ENCODE results near the gene RASSF6.
A peak's percentile ranks its signal among the peaks of the same experiment; 100 is the strongest.
"Not testable (repeated sequence)": the region's sequence is repeated elsewhere in the genome, so short reads cannot be mapped to it uniquely, and the experiment has no call there.

The RASSF6 gene

DNA sequence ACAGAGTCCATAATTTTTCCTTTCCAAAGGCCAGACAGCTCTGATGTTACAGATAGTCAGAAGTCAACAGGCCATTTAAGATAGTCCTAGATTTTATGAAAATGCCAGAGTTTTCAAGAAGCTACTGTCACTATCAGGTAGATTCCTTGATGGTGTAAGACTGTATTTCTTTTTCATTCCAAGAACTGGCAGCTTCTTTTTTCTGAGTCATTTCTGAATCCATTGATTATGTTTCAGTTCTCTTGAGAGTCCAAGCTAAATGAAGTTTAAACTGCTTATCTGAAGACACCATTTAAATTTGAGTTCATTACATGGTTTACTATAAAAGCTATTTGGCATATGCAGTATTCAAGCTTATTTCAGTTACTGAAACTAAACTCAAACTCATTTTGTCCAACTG, 44.6 kb downstream of the RASSF6 start:
- no peak for DNase-seq (ENCODE audit: low spot score)

- peak; percentile 43 for DNase-seq (ENCODE audit: low spot score)
Observed at GRCh38 chr4:73573794-73574528, 46.3 kb downstream of the RASSF6 start.

DNA sequence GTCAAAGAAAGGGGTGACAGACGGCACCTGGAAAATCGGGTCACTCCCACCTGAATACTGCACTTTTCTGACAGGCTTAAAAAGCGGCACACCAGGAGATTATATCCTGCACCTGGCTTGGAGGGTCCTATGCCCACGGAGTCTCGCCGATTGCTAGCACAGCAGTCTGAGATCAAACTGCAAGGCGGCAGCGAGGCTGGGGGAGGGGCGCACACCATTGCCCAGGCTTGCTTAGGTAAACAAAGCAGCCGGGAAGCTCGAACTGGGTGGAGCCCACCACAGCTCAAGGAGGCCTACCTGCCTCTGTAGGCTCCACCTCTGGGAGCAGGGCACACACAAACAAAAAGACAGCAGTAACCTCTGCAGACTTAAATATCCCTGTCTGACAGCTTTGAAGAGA, 69.4 kb downstream of the RASSF6 start:
- DNase-seq (ENCODE audit: low spot score): not testable (repeated sequence)

- DNase-seq (ENCODE audit: low spot score): no peak
Observed at GRCh38 chr4:73544620-73545019, 75.6 kb downstream of the RASSF6 start.

GRCh38 chr4:73541251-73541650, 79.0 kb downstream of the RASSF6 start:
- DNase-seq (ENCODE audit: low spot score): no peak

DNA sequence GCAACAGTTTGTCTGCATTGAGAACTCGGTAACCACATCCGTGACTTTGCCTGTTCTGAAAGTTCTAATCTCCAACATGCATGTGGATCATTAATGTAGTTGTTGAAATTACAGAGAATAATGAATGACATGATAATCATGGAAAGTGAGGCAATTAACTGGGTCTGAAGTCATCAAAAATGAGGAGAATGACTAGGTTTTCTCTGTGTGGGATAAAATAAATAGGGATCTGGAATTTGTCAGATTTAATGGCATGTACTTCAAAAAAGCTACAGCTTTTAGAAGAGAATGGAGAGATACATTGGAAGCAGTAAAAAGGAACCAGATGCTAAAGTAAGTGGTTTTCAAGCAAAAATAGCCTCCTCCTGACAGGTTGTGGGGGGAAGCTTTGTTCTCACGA, 79.4 kb downstream of the RASSF6 start:
- no peak for DNase-seq (ENCODE audit: low spot score)

DNA sequence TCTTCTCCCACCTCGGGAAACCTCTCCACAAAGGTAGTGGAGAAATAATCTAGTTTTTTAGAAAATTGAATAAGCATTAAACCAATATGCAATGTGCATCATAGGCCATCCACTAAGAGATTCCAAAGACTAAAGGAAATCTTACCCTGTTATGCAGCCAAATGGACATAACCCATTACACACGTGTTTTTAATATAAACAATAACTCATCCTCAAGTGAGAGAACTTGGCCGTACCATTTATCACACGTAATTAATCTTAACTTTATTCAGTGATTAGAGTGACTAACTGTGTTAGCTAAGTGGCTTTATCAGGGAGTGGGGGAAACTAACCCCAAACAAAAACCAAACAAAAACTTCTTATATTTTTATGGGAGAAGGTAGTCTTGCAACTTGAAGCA, 80.8 kb downstream of the RASSF6 start:
- no peak for DNase-seq (ENCODE audit: low spot score)

- no peak for DNase-seq (ENCODE audit: low spot score)
Observed at GRCh38 chr4:73538162-73538561, 82.1 kb downstream of the RASSF6 start.

GRCh38 chr4:73533515-73534422, 86.5 kb downstream of the RASSF6 start:
- DNase-seq (ENCODE audit: low spot score): no peak

DNA sequence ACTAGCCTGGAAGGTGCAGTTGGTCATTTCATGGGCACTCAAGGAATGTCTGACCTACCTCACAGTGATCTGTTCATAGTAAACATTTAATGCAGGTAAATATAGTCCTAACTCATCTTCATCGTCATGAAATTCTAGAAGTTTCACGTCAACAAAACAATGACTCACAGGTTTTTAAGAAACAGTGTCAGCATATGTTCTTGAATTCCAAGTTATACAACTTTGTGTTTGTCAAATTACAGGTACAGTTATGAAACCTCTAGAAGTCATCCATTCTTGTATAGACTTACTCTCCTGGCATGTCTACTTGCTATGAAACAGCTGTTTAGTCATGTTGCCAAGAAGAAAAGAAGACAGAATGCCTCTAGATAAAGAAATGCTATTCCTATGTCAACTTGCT, 92.1 kb downstream of the RASSF6 start:
- no peak for DNase-seq (ENCODE audit: low spot score)

- no peak for DNase-seq (ENCODE audit: low spot score)
Observed at GRCh38 chr4:73527196-73527595, 93.0 kb downstream of the RASSF6 start.

- DNase-seq (ENCODE audit: low spot score): no peak
Observed at GRCh38 chr4:73525611-73526010, 94.6 kb downstream of the RASSF6 start.

DNA sequence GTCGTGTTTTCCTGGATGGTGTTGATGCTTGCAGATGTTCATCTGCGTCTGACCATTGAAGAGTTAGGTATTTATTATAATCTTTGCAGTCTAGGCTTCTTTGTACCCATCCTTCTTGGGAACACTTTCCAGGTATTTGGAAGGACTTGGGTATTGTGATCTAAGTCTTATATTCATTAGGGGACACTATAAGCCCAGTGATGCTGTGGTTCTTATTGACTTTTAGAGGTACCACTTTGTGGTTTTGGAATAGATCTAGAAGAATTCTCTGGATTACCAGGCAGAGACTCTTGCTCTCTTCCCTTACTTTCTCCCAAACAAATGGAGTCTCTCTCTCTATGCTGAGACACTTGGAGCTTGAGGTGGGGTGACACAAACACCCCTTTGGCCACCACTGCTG, 97.1 kb downstream of the RASSF6 start:
- no peak for DNase-seq (ENCODE audit: low spot score)
